ENCODE results near the gene TMCC1. TPM values are rescaled to one million over a fixed set of nuclear protein-coding genes. Genes with fewer than 3 reads are reported as not detected.

Gene TMCC1
- polyA plus RNA-seq, 1 of the 3 experiments (the other 2 are of a cell fraction): 7.2 TPM

DNA sequence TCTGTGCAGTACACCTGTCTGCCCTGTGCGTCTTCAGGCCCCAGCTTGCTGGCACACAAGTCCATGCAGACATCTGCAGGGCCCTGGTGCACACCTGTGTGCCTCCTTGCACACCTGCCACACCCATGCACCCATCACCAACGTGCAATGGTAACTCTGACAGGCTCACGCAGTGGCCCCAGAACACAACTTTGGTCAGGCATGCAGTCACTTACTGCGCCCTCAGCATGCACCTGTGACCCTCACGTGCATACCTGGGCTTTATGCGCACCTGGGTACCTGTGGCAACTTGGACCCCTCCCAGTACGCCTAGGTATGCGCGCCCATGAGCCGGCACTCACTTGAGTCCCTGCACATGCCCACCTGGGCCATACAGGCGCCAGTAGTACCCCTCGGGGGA is 288.7 kb downstream of the TMCC1 start:
- peaks cover 14% of the 10 kb centered on the region for H4K20me1 ChIP-seq (ENCODE audit: insufficient read depth)
- no peaks in the 10 kb centered on the region for H3K36me3 ChIP-seq (replicated peaks in 1 of 2; ENCODE audit: control insufficient read depth in 1 of 2, insufficient read depth in 2 of 2, low read length in 1 of 2)
- no peak overlapping the region for H2AFZ ChIP-seq (ENCODE audit: low read depth)
- no peak for DNase-seq
- ChIA-PET CTCF (interaction anchor here (0.6 to 1.3 kb wide), 4 partner anchors 11 to 120 kb away, joined by 3 to 4 read pairs (median 3); no protein-coding TSS in a partner anchor), POLR2A (no interaction called here)
- peaks cover 9 to 10% of the 10 kb centered on the region in 2 experiments; a peak in 2 of 4 replicates for H3K4me1 ChIP-seq (ENCODE audit: control insufficient read depth in 1 of 2, insufficient read depth in 2 of 2, low read depth in 1 of 2, low read length in 1 of 2)
- 79% methylated on average over 6 of the region's 12 CpGs for WGBS (ENCODE audit: low lambda C conversion rate)
- H3K4me3 ChIP-seq (ENCODE audit: low read depth in 2 of 2, low read length in 1 of 2): peak overlapping the region; percentile 24 to 50; a peak in 3 of 4 replicates
- no peak overlapping the region for H3K27ac ChIP-seq (ENCODE audit: low read depth in 2 of 2, low read length in 1 of 2)
- peaks cover 25% of the 10 kb centered on the region for H3K79me2 ChIP-seq (ENCODE audit: insufficient read depth)
- H3K9me3 ChIP-seq: no peaks in the 10 kb centered on the region
- peaks cover 15% of the 10 kb centered on the region for H3F3A ChIP-seq (replicated peaks; ENCODE audit: insufficient read depth)
- no peaks in the 10 kb centered on the region for H3K9me2 ChIP-seq
- no peaks in the 10 kb centered on the region for H3K27me3 ChIP-seq (ENCODE audit: insufficient read depth)
- TF ChIP-seq YY1 (IDR thresholded peaks at IDR 0.05; ENCODE audit: low read depth): no peak
- TF ChIP-seq GABPA (IDR thresholded peaks at IDR 0.05; ENCODE audit: low read depth): no peak
- TF ChIP-seq RAD21 (IDR thresholded peaks at IDR 0.05; ENCODE audit: low read length): no peak
- no peak for TF ChIP-seq RCOR1 (IDR thresholded peaks at IDR 0.05; ENCODE audit: low read length)
- TF ChIP-seq, protein P1, sequence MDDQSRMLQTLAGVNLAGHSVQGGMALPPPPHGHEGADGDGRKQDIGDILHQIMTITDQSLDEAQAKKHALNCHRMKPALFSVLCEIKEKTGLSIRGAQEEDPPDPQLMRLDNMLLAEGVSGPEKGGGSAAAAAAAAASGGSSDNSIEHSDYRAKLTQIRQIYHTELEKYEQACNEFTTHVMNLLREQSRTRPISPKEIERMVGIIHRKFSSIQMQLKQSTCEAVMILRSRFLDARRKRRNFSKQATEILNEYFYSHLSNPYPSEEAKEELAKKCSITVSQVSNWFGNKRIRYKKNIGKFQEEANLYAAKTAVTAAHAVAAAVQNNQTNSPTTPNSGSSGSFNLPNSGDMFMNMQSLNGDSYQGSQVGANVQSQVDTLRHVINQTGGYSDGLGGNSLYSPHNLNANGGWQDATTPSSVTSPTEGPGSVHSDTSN (IDR thresholded peaks at IDR 0.05): no peak
- no peak for TF ChIP-seq TEAD4 (IDR thresholded peaks at IDR 0.05; ENCODE audit: borderline replicate concordance, insufficient read depth)
- no peak for TF ChIP-seq GATA2 (CRISPR knock-in tag; IDR thresholded peaks at IDR 0.05)
- TF ChIP-seq SIN3A (IDR thresholded peaks at IDR 0.05; ENCODE audit: borderline replicate concordance, low read depth, low read length): no peak
- peak overlapping the region; percentile 74 for H3K4me2 ChIP-seq
- no peak overlapping the region for H3K9ac ChIP-seq

DNA sequence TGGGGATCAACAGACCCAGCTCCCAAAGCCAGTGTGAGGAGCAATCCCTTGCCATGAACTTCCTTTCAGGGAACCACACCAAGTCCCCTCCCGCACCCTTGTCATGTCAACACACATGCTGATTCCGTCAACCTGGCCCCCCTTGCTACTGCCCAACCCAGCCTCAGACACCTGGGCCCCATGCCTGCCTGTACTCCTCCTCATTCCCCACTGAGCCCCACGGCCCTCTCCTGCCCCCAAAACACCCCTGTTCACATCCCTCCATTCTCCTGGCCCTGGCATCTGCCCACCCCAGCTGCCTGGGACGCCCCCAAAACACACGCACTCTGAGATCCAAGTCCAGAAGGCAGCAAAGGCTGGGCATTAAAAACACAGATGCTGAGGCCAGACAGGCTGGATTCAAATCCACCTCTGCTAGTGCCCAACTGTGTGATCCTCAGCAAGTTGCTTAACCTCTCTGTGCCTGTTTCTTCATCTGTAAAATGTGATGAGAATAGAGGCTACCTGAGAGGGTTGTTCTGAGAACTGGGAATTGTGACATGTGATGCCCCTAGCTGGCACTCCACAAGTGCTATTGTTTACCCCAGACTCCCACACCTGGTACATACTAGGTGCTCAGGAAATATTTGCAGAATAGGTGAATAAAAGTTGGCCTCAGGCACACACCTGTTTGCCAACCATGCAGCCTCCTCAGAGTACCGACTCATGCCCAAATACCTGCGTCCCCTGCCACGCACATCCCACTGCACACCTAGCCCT is 289.3 kb downstream of the TMCC1 start:
- DNase-seq: no peak
- Histone ChIP-seq H3K79me2 (ENCODE audit: insufficient read depth) (peaks cover 28% of the 10 kb centered on the region), H4K20me1 (ENCODE audit: insufficient read depth) (peaks cover 14% of the 10 kb centered on the region), H3K4me1 (ENCODE audit: control insufficient read depth in 1 of 2, insufficient read depth in 2 of 2, low read depth in 1 of 2, low read length in 1 of 2) (peaks cover 10 to 15% of the 10 kb centered on the region in 2 experiments; a peak in 2 of 4 replicates), H3K4me3 (ENCODE audit: low read depth in 2 of 2, low read length in 1 of 2) (peak overlapping the region in 1 of 2 experiments; percentile 50; a peak in 2 of 4 replicates), H3K27ac (ENCODE audit: low read depth in 2 of 2, low read length in 1 of 2) (peak overlapping the region in 1 of 2 experiments; percentile 71; a peak in 1 of 4 replicates), H3K9ac (no peak overlapping the region), H3K27me3 (ENCODE audit: insufficient read depth) (no peaks in the 10 kb centered on the region), H3F3A (replicated peaks; ENCODE audit: insufficient read depth) (peaks cover 9% of the 10 kb centered on the region), H3K9me3 (no peaks in the 10 kb centered on the region), H3K36me3 (replicated peaks in 1 of 2; ENCODE audit: control insufficient read depth in 1 of 2, insufficient read depth in 2 of 2, low read length in 1 of 2) (no peaks in the 10 kb centered on the region), H3K4me2 (peak overlapping the region; percentile 74), H3K9me2 (no peaks in the 10 kb centered on the region), H2AFZ (ENCODE audit: low read depth) (no peak overlapping the region)
- POLR2A ChIA-PET: no interaction called here
- TF ChIP-seq NFIC (IDR thresholded peaks at IDR 0.05; ENCODE audit: borderline replicate concordance) (no peak), EP300 (IDR thresholded peaks at IDR 0.05; ENCODE audit: borderline replicate concordance in 1 of 2, low read depth in 1 of 2, low read length in 1 of 2) (no peak), TEAD4 (IDR thresholded peaks at IDR 0.05; ENCODE audit: borderline replicate concordance, insufficient read depth) (no peak), MXI1 (IDR thresholded peaks at IDR 0.05; ENCODE audit: low read depth, low read length) (no peak), RAD21 (IDR thresholded peaks at IDR 0.05; ENCODE audit: low read length) (no peak), SMC3 (IDR thresholded peaks at IDR 0.05; ENCODE audit: low read depth, low read length) (no peak), YY1 (IDR thresholded peaks at IDR 0.05; ENCODE audit: low read depth) (no peak), GATA2 (CRISPR knock-in tag; IDR thresholded peaks at IDR 0.05) (no peak), NRF1 (IDR thresholded peaks at IDR 0.05; ENCODE audit: low read depth, low read length) (no peak)
- TF ChIP-seq, protein P2, sequence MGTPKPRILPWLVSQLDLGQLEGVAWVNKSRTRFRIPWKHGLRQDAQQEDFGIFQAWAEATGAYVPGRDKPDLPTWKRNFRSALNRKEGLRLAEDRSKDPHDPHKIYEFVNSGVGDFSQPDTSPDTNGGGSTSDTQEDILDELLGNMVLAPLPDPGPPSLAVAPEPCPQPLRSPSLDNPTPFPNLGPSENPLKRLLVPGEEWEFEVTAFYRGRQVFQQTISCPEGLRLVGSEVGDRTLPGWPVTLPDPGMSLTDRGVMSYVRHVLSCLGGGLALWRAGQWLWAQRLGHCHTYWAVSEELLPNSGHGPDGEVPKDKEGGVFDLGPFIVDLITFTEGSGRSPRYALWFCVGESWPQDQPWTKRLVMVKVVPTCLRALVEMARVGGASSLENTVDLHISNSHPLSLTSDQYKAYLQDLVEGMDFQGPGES (IDR thresholded peaks at IDR 0.05; ENCODE audit: low read depth, low read length): no peak
- TF ChIP-seq, protein P3, sequence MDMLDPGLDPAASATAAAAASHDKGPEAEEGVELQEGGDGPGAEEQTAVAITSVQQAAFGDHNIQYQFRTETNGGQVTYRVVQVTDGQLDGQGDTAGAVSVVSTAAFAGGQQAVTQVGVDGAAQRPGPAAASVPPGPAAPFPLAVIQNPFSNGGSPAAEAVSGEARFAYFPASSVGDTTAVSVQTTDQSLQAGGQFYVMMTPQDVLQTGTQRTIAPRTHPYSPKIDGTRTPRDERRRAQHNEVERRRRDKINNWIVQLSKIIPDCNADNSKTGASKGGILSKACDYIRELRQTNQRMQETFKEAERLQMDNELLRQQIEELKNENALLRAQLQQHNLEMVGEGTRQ (IDR thresholded peaks at IDR 0.05; ENCODE audit: borderline replicate concordance, low read depth, low read length): no peak
- WGBS (ENCODE audit: low lambda C conversion rate): 87% methylated on average over 8 of the region's 8 CpGs
- CTCF ChIA-PET: no interaction called here
